Ishikawa (cell line): ENCODE results near the gene OTUB2.

ENCODE experiments used
- CEBPB ChIP-seq: IDR thresholded peaks from 2 replicates; pipeline ENCODE4 v1.6.1; 2012
- CREB1 ChIP-seq: IDR thresholded peaks from 2 replicates; pipeline ENCODE4 v1.6.1; 2012; ENCODE audit warnings: low read depth
- EGR1 ChIP-seq: IDR thresholded peaks from 2 replicates; pipeline ENCODE4 v1.6.1; 2012
- EP300 ChIP-seq: IDR thresholded peaks from 2 replicates; pipeline ENCODE4 v1.6.1; 2012; ENCODE audit warnings: borderline replicate concordance
- FOXM1 ChIP-seq: IDR thresholded peaks from 2 replicates; pipeline ENCODE4 v1.6.1; 2012; ENCODE audit warnings: low read depth, borderline replicate concordance
- MAX ChIP-seq: IDR thresholded peaks from 2 replicates; pipeline ENCODE4 v1.6.1; 2012
- NFIC ChIP-seq: IDR thresholded peaks from 2 replicates; pipeline ENCODE4 v1.6.1; 2012
- RAD21 ChIP-seq: IDR thresholded peaks from 2 replicates; pipeline ENCODE4 v1.6.1; 2012; ENCODE audit warnings: low read depth
- REST ChIP-seq: IDR thresholded peaks from 2 replicates; pipeline ENCODE4 v1.6.1; 2012; ENCODE audit warnings: low read depth, mild to moderate bottlenecking
- TAF1 ChIP-seq: IDR thresholded peaks from 2 replicates; pipeline ENCODE4 v1.6.1; 2012; ENCODE audit warnings: low read depth, mild to moderate bottlenecking
- TCF12 ChIP-seq: IDR thresholded peaks from 2 replicates; pipeline ENCODE4 v1.6.1; 2012; ENCODE audit warnings: low read depth
- TEAD4 ChIP-seq: IDR thresholded peaks from 2 replicates; pipeline ENCODE4 v1.6.1; 2012
- USF1 ChIP-seq: IDR thresholded peaks from 2 replicates; pipeline ENCODE4 v1.6.1; 2012
- YY1 ChIP-seq: IDR thresholded peaks from 2 replicates; pipeline ENCODE4 v1.6.1; 2012; ENCODE audit warnings: low read depth
- ZBTB7A ChIP-seq: IDR thresholded peaks from 2 replicates; pipeline ENCODE4 v1.6.1; 2012; ENCODE audit warnings: low read depth

The OTUB2 gene

GRCh38 chr14:93984070-93984469 lies 42.1 kb upstream of the OTUB2 start:
- TF ChIP-seq TAF1 (no peak), FOXM1 (0 out of 2 replicates have a peak, but pooled peaks have one; percentile 54), REST (no peak), EP300 (peak; percentile 90), NFIC (peak; percentile 75), CEBPB (no peak), ZBTB7A (no peak), RAD21 (no peak), USF1 (no peak), MAX (no peak), TCF12 (peak; percentile 88), CREB1 (no peak), TEAD4 (no peak), EGR1 (no peak), YY1 (no peak)

- TF ChIP-seq ZBTB7A (no peak), USF1 (no peak), EGR1 (no peak), TEAD4 (peak; percentile 81), RAD21 (peak; percentile 30; the same call in 1 of the 2 replicates), CEBPB (no peak), REST (no peak), MAX (peak; percentile 71)
Measured at GRCh38 chr14:93984987-93985410, 41.1 kb upstream of the OTUB2 start.

DNA sequence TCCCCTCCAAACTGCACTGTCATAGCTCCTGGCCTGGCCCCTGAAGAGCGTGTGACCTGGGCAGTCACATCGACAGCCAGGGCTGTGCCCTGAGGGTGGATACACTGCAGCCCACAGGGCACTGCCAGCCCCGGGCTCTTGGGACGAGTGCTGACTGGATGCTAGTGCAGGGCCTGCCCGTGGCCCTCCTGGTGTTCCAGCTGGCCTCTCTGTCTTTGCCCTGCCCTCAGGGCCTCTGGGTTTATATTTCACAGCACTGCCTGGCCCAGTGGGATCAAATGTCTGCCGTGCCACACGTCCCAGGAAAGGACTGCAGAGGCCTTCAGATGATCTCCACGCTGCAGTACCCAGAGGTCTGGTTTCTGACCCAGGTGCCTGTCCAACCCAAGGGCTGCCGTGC lies 39.2 kb upstream of the OTUB2 start:
- TF ChIP-seq YY1 (no peak), EP300 (peak; percentile 8; the same call in 1 of the 2 replicates)

DNA sequence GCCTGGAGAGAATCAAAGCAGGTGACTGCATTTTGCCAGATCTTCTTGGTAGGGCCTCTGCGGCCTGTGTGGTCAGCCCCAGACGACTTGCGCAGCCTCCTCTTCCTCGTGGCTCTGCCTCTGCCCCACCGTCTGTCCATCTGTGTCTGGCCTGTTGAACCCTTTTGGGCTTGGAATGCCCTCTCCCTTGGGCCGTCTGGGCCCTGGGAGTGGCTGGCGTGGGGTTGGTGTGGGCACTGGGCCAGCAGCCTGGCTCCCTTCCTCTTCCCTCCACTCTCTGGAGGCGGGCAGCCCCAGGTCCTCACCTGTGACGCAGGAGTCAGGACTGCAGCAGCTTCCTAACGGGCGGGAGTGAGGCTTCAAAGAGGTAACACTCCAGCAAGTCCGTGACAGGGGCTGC lies 38.8 kb upstream of the OTUB2 start:
- TF ChIP-seq MAX = peak; percentile 70
- no peak; the same call in 1 of the 2 replicates for TF ChIP-seq TAF1
- TF ChIP-seq CEBPB = no peak
- TF ChIP-seq NFIC = peak; percentile 83
- TF ChIP-seq TCF12 = 0 out of 2 replicates have a peak, but pooled peaks have one; percentile 16

- TF ChIP-seq TAF1 (no peak), ZBTB7A (no peak), EGR1 (no peak)
Measured at GRCh38 chr14:93987815-93988476, 38.2 kb upstream of the OTUB2 start.

- TF ChIP-seq YY1 (no peak), REST (no peak), FOXM1 (no peak), RAD21 (no peak)
Measured at GRCh38 chr14:93989939-93990338, 36.2 kb upstream of the OTUB2 start.
